A549 (cell line): ENCODE measurements around the gene ZNF276.

Experiments
- CTCF ChIP-seq: fragments of >200 bp; sonication (Bioruptor Twin); formaldehyde crosslinking; IDR thresholded peaks from 3 replicates; pipeline ENCODE4 v1.5.1; 2016
- PHF8 ChIP-seq: fragments of 200-600 bp; sonication (generic); IDR thresholded peaks from 2 replicates; pipeline ENCODE4 v1.6.1; 2016; ENCODE audit warnings: low read depth, mild to moderate bottlenecking, antibody characterized with exemption, moderate library complexity, borderline replicate concordance
- POLR2A ChIP-seq: IDR thresholded peaks from 2 replicates; pipeline ENCODE4 v1.6.1; 2012; ENCODE audit warnings: mild to moderate bottlenecking, low read length
- REST ChIP-seq: fragments of 200-600 bp; sonication (generic); IDR thresholded peaks from 2 replicates; pipeline ENCODE4 v1.6.1; 2016; ENCODE audit warnings: antibody characterized with exemption, mild to moderate bottlenecking, moderate library complexity

- TF ChIP-seq CTCF, result no peak
- TF ChIP-seq POLR2A, result no peak
- no peak for TF ChIP-seq REST
- TF ChIP-seq PHF8, result no peak
Observed at GRCh38 chr16:89779909-89780305, 58.6 kb downstream of the ZNF276 start.
